Naive B cell (primary cell): Measurements from ENCODE around the gene AP3S1. TPM values are rescaled to one million over a fixed set of nuclear protein-coding genes. Genes with fewer than 3 reads are reported as not detected.

Source experiments
- ATAC-seq, 2 donors: fragments of 150-1000 bp; cut with Tn5 transposase; 2 replicates each; pipeline ENCODE4 v1.10.0; 2021; ENCODE audit warnings: low read depth in 2 of 2, mild to moderate bottlenecking in 2 of 2, moderate library complexity in 2 of 2
- DNase-seq: peaks from one replicate; pipeline ENCODE4 v3.0.0; 2022
- H3K27ac Mint-ChIP-seq, 6 donors: one replicate each; pipeline ENCODE4 v1.8.0; 2020 to 2022; ENCODE audit warnings: mild to moderate bottlenecking in 6 of 6, mixed read lengths in 6 of 6, moderate library complexity in 5 of 6, inconsistent platforms in 2 of 6
- H3K27me3 Mint-ChIP-seq, 3 donors: one replicate each; pipeline ENCODE4 v1.8.0; 2021 to 2022; ENCODE audit warnings: mixed read lengths in 3 of 3, mild to moderate bottlenecking in 1 of 3
- H3K36me3 Mint-ChIP-seq, 2 donors: one replicate each; pipeline ENCODE4 v1.8.0; 2020 to 2022; ENCODE audit warnings: mixed read lengths in 2 of 2, inconsistent platforms in 1 of 2, mild to moderate bottlenecking in 1 of 2
- H3K4me1 Mint-ChIP-seq, 3 donors: one replicate each; pipeline ENCODE4 v1.8.0; 2020 to 2022; ENCODE audit warnings: mixed read lengths in 3 of 3, inconsistent platforms in 1 of 3, mild to moderate bottlenecking in 1 of 3, moderate library complexity in 1 of 3
- H3K4me3 Mint-ChIP-seq, 8 donors: one replicate each; pipeline ENCODE4 v1.8.0; 2020 to 2022; ENCODE audit warnings: mild to moderate bottlenecking in 8 of 8, mixed read lengths in 8 of 8, moderate library complexity in 8 of 8, inconsistent platforms in 2 of 8
- H3K9me3 Mint-ChIP-seq, 7 donors: one replicate each; pipeline ENCODE4 v1.8.0; 2020 to 2022; ENCODE audit warnings: mixed read lengths in 7 of 7, mild to moderate bottlenecking in 5 of 7, inconsistent platforms in 2 of 7, moderate library complexity in 1 of 7
- polyA plus RNA-seq, 6 donors: library from polyadenylated mRNA; unstranded; fragments of 300-500 nt; fragmentation: Illumina TruSeq; gene quantifications; one replicate each; pipeline ENCODE4 v1.2.3, GENCODE V29; 2021; ENCODE audit warnings: low read depth in 6 of 6

Gene AP3S1
- polyA plus RNA-seq, 6 donors from 2014 or later, result 57.5 to 102 (median 68.4) TPM

DNA sequence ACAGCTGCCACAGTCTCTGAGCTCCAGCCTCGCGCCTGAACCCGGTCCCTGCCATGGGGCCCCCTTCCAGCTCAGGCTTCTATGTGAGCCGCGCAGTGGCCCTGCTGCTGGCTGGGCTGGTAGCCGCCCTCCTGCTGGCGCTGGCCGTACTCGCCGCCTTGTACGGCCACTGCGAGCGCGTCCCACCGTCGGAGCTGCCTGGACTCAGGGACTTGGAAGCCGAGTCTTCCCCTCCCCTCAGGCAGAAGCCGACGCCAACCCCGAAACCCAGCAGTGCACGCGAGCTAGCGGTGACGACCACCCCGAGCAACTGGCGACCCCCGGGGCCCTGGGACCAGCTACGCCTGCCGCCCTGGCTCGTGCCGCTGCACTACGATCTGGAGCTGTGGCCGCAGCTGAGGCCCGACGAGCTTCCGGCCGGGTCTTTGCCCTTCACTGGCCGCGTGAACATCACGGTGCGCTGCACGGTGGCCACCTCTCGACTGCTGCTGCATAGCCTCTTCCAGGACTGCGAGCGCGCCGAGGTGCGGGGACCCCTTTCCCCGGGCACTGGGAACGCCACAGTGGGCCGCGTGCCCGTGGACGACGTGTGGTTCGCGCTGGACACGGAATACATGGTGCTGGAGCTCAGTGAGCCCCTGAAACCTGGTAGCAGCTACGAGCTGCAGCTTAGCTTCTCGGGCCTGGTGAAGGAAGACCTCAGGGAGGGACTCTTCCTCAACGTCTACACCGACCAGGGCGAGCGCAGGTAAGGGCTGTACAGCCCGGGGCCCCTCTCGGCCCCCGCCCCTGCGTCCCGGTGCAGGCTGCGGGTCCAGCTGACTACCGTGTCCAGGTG lies 121.0 kb downstream of the AP3S1 start:
- peak overlapping the region in 7 of 8 donors; percentile 40 to 75 (median 61) for H3K4me3 Mint-ChIP-seq
- H3K4me1 Mint-ChIP-seq, result peaks cover 15 to 18% (median 16%) of the 10 kb centered on the region in 3 donors
- H3K27ac Mint-ChIP-seq, result no peak overlapping the region
- DNase-seq, result no peak
- ATAC-seq, result peak; percentile 16 to 21
- H3K27me3 Mint-ChIP-seq, result peaks cover 38 to 51% (median 42%) of the 10 kb centered on the region in 3 donors
- H3K9me3 Mint-ChIP-seq, result peaks cover 0 to 6% (median 0%) of the 10 kb centered on the region in 7 donors
- peaks cover 0 to 6% of the 10 kb centered on the region in 2 donors for H3K36me3 Mint-ChIP-seq

GRCh38 chr5:115963566-115963965 lies 121.8 kb downstream of the AP3S1 start:
- no peak overlapping the region for H3K27ac Mint-ChIP-seq
- H3K27me3 Mint-ChIP-seq, result peaks cover 46 to 55% (median 50%) of the 10 kb centered on the region in 3 donors
- peak overlapping the region in 2 of 8 donors; percentile 20 to 39 for H3K4me3 Mint-ChIP-seq
- no peak for ATAC-seq
- no peak for DNase-seq
- peaks cover 0 to 6% (median 0%) of the 10 kb centered on the region in 7 donors for H3K9me3 Mint-ChIP-seq
- H3K4me1 Mint-ChIP-seq, result peaks cover 15 to 18% (median 16%) of the 10 kb centered on the region in 3 donors
- H3K36me3 Mint-ChIP-seq, result peaks cover 0 to 6% of the 10 kb centered on the region in 2 donors

Other genes starting within 250 kb of the AP3S1 start
- 1 to 10 TPM in 3 of 6 donors, under 1 TPM in 2, not detected in 1; 0.89 to 2.3 (median 1.3) TPM for gene TICAM2, start 239.5 kb upstream of the AP3S1 start, polyA plus RNA-seq
- 10 to 100 TPM; 15.6 to 43.4 (median 27.8) TPM for gene TMED7, start 215.9 kb upstream of the AP3S1 start, polyA plus RNA-seq
- under 1 TPM in 1 of 6 donors, not detected in 5; 0.16 TPM for gene CDO1, start 25.3 kb upstream of the AP3S1 start, polyA plus RNA-seq
- 100 to 1,000 TPM; 107 to 181 (median 139) TPM for gene ATG12, start 370 bp upstream of the AP3S1 start, polyA plus RNA-seq
- gene LVRN, start 120.5 kb downstream of the AP3S1 start, polyA plus RNA-seq, result not detected
- gene ARL14EPL, start 190.5 kb downstream of the AP3S1 start, polyA plus RNA-seq, result not detected
- 10 to 100 TPM; 26.8 to 74.1 (median 43.2) TPM for gene COMMD10, start 243.1 kb downstream of the AP3S1 start, polyA plus RNA-seq